ENCODE results near the gene ALDH1A1.
"Not testable (repeated sequence)": the region's sequence is repeated elsewhere in the genome, so short reads cannot be mapped to it uniquely, and the experiment has no call there.

The ALDH1A1 gene

DNA sequence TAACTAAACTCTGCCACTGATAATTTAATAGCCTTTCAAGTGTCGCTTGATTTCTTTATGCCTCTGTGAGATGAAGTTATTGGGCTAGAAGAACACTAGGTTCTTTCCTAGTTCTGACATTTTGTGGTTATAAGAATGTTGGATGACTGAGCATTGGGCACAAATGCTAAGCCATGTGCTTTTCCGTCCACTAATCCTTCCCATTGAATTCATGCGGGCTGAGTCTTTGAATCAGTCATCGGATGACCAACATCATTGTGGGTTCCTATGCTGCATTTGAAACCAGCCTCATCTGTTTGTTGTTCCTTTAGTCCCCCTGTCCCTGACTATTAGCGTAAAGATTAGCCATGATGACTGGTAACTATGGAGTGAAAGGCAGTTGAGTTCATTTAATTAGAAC lies 58.5 kb downstream of the ALDH1A1 start:
- no peak for DNase-seq

DNA sequence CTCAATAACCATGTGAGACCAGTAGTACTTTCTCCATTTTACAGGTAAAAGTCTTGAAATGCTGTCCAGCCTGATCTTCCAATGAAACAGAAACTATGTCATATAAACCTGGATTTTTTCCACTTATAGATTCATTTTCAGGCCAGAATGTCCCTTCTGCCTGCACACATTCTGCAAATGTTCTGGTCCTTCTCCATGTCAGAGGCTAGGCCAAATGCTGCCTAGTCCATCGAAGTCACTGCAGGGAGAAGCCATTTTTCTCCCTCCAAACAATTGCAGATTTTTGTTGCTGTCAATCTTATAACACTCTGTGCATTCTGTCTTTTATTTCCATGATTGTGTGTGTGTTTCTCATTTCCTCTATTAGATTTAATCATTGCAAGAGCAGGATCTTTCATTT lies 59.4 kb downstream of the ALDH1A1 start:
- DNase-seq = no peak

DNA sequence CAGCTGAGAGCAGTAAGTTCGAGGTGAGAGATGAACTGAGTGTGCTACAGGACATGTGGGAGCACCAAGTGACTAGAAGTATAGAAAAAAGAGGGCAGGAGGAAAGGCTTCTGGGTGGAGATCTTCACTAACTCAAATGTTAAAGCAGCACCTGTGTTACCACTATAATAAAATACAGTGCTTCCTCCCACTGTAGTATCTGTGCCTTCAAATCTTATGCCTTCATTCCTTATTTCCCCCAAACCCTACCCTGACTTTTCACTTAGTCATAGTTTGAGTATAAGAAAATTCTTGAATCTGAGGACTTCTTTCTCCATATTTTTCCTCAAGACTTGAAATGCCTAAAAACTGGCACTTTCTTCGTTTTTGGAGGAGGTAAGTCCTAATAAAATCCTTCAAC lies 61.8 kb downstream of the ALDH1A1 start:
- DNase-seq = no peak

- DNase-seq = no peak
Observed at GRCh38 chr9:72888943-72889342, 63.9 kb downstream of the ALDH1A1 start.

DNA sequence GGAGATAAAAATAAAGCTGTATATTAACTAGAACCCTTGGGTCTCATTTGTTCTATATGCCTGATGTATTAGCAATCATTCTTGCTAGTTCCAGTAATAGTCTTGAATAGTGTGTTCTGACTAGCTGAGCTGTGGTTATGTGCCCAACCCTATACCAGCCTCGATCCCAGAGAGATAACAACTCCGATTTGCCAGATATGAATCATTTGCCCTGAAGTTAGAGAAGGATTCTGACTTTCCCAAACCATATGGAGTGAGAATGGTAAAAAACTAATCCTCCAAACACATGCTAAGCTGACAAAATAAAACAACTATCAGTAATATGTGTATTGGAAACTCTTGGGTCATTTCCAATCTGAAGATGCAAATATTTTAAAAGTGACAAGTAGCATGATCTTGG lies 64.8 kb downstream of the ALDH1A1 start:
- DNase-seq = no peak

DNA sequence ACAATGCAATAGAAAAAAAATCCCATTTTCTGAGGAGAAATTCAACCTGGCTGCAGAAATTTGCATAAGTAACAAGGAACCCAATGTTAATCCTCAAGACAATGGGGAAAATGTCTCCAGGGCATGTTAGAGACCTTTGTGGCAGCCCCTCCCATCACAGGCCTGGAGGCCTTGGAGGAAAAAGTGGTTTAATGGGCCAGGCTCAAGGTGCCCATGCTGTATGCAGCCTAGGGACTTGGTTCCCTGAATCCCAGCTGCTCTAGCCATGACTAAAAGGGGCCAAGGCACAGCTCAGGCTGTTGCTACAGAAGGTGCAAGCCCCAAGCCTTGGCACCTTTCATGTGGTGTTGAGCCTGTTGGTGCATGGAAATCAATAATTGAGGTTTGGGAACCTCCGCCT lies 66.5 kb downstream of the ALDH1A1 start:
- DNase-seq = no peak

DNA sequence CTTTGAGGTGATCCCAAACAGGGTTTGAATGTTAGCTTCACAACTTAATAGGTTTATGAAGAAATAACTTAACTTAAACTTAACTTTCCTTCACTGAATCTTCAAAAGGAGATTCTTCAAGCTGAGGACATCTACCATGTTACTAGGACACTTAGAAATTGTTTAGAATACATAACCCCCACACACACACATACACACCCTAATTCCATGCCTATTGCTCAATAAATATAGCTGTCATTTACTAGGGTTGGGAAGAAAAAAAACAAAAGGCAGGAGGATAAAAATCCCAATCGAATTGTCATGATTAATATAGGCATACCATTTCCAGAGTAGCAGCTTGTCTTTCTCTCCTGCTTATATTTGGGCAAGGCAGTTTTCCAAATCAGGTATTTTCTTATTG lies 68.3 kb downstream of the ALDH1A1 start:
- no peak for DNase-seq

DNA sequence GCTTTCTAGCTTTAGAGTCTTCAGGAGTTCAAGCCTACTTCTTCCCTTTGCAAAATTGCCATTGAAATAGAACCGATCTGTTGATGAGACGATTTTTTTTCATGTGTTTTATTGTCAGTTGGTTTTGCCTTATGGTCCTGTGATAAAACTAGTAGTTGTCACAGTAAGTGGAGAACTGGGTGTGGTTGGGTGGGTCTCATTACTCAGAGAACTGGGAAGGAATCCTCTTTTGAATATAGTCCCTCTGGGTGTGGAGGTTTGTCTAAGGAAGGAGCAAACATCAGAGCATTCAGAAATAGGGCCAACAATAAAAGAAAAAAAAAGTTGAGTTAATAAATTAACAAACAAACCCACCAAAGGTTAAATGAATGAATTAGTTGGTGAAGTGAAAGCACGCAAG lies 69.0 kb downstream of the ALDH1A1 start:
- no peak for DNase-seq

DNA sequence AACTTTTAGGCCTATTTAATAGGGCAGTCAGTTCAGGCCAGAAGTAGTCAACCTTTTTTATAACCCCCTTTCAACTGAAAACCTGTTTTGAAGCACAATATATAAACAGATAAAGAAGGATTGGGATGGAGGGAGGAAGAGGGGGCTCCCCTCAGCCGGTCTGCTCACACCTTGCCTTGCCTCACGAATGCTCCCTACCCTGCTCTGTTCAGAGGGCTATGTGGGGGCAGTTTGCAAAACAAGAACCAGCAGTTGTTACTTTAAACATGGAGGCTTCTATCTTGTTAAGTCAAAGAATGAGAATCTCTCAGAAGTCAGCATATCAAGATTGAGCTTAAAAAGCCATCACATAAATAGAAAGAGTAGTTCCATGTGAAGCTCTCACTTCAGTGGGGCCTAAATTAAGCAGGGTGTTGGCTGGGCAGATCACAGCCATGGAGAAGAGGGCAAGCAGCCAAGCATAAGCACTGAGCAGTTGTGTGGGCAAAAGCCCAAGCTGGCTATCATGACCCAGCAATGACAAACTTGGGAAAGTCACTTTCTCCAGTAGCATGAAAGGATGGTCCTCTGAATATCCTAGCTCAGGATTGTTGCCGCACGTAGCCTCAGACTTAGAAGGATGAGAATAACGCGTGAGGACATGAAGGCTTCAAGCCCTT lies 70.6 kb downstream of the ALDH1A1 start:
- DNase-seq = no peak

DNA sequence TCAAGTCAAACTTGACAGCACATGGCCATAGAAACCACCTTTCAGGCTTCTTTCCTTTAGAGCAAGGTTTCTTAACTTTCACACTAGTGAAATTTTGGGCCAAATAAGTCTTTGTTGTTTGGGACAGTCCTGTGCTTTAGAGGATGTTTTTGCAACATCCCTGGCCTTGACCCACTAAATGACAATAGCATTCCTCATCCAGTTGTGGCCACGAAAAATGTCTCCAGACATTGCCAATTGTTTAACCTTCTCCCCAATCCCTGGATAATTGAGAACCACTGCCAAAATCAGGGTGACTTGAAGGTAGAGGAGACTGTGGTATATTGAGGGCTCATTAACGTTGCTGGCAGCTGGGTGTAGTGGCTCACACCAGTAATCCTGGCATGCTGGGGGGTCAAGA lies 72.0 kb downstream of the ALDH1A1 start:
- DNase-seq = no peak

- no peak for DNase-seq
Observed at GRCh38 chr9:72875221-72875620, 77.6 kb downstream of the ALDH1A1 start.

DNA sequence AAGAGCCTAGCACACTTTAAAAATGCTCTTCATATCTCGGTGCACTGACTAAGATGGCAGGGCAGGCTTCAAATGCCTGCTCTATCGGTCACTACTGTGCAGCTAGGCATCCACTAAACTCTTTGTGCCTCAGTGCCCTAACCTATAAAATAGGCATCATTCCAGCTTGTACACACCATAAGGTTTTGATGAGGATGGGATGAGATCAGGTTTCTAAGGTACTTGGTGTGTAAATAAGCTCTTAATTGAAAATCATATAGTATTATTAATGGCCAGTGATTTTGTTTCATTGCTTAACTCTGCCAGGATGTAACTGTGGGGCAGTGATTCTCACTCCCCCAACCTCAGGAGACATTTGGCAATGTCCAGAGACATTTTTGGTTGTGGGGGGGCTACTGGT lies 78.5 kb downstream of the ALDH1A1 start:
- no peak for DNase-seq

- DNase-seq = no peak
Observed at GRCh38 chr9:72873456-72873855, 79.4 kb downstream of the ALDH1A1 start.

- no peak for DNase-seq
Observed at GRCh38 chr9:72872718-72873117, 80.1 kb downstream of the ALDH1A1 start.

DNA sequence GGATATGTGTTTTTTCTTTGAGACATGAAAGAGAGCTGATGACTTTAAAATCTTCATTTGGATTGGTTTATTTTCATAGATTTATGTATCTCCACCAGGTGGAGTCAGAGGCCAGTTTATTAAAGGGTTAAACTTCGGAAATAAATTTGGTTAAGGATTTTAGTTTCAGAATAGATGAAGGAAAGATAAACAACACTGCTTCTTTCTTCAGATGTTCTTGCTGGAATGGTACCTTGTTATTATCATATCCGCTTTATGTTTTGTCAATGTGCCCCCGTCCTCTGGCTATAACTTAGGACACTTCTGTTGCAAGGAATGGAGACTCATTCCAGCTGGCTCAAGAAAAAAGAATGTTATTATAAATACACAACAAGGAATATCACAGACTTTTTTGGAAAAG lies 81.2 kb downstream of the ALDH1A1 start:
- DNase-seq = peak in 3 of 4 experiments; percentile 5 to 42 (median 21)

DNA sequence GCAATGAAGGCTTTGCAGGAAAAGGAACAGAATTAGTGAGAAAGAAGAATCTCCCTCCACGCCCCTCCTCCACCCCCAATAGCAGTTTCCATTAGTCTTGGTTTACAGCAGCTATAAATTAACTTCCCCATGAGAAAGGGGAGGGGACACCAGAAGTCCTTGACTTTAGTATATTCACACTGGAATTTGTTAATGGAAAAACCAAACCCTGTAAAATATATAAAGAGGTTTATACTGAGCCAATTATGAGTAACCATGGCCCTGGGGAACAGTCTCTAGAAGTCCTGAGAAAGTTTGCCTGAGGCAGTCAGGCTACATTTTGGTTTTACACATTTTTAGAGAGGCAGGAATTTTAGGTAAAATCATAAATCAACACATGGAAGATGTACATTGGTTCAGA lies 88.5 kb downstream of the ALDH1A1 start:
- DNase-seq = no peak

DNA sequence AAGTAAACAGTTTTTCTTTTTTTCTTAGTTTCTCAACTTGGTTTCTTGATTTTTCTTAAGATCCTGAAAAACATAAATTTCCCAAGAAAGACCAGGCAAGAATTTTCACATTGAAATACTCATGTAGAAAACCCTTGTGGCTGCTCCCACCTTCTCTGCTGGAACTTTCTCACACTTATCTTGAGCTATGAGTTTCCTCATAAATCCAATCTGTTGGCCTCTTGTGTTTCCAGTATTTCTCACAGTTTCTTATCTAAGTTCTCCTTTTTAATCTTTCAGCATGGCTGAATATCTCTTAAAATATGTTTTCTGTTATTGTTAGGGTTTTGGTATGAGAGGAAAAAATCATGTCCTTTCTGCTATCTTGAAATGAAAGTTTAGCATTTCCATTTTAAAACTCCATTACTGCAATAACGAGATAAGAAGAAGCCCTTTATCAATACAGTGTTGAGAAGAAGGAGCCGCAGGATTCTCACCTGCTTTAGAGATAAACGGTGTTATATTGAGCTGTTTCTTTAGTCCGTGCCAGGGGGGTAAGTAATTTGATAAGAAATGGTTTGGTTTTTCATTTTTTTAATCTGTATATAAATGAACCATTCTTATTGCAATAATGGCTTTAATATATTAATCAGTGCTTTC lies 89.3 kb downstream of the ALDH1A1 start:
- DNase-seq = no peak

DNA sequence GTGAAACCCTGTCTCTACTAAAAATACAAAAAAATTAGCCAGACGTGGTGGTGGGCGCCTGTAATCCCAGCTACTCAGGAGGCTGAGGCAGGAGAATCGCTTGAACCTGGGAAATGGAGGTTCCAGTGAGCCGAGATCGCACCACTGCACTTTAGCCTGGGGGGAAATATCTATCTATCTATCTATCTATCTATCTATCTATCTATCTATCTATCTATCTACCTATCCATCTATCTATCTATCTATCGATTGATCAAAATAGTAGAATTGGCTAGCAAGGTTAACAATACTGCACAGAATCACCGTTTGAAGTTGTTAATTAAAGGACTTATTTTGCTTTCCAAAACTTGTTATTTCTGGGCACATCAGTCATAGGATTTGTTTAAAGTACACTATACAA lies 90.1 kb downstream of the ALDH1A1 start:
- not testable (repeated sequence) for DNase-seq

- DNase-seq = peak in 3 of 4 experiments; percentile 11 to 39 (median 27)
Observed at GRCh38 chr9:72858089-72858912, 94.6 kb downstream of the ALDH1A1 start.

DNA sequence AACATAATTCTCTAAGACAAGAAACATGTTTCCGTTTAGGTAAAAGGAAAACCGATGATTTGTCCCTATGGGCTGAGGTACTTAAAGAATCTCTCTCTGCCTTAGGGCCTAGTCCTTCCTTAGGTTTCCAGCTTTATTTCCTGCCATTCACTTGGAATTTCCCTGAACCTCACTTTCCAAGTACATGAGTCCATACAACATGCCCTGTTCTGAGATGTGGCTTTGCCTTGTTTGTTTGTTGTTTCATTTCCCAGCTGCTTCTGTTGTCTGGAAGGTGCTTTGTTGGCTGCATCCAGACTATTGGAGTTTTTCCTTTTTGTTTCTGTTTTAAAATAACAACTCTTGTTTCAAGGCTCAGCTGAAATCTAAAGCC lies 95.2 kb downstream of the ALDH1A1 start:
- no peak for DNase-seq

GRCh38 chr9:72856972-72857623 lies 95.8 kb downstream of the ALDH1A1 start:
- peak; percentile 61 to 79 (median 66) for DNase-seq

DNA sequence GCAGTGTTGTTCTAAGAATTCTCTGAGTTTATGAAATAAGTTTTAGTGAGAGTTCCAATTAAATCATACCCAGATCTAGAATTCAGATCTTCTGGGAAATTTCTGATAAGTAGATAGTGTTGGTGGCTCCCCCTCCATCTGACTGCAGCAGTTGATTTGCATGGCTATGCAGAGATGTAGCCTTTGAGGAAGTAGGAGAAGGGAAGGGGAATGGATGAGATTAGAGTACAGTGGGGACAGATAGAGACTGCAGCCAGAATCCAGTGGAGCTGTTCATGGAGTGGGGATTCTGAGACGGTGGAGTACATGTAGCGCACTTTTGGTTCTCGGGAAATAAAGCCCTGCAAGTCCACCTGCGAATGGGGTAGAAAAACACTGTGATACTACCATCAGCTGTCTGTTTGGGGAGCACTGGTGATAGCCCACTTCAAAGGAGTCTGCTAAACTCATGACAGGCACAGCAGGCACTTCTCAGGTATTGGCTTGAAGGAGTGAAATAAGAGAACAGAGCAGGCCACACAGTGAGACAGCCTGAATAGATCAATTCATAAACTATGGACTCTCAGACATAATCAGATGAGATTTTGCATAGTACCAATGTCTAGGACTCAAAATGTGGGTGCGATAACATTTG lies 96.8 kb downstream of the ALDH1A1 start:
- no peak for DNase-seq

GRCh38 chr9:72855321-72855720 lies 97.5 kb downstream of the ALDH1A1 start:
- no peak for DNase-seq
